ENCODE measurements around the gene DTNB.

GRCh38 chr2:25551316-25551715 lies 122.1 kb downstream of the DTNB start:
- TF ChIP-seq CTCF (IDR thresholded peaks at IDR 0.05) (no peak), EZH2 (IDR thresholded peaks at IDR 0.05; ENCODE audit: borderline replicate concordance, insufficient read depth, low read depth, low read length, poor library complexity, severe bottlenecking) (no peak)

Measured in B cell (primary cell).